H9 (cell line): ENCODE results near the gene MFAP3. TPM values are rescaled to one million over a fixed set of nuclear protein-coding genes. Genes with fewer than 3 reads are reported as not detected.

Source experiments
- DNase-seq: peaks from one replicate; pipeline ENCODE4 v3.0.0-alpha.2; 2017
- H2AFZ ChIP-seq: one replicate; pipeline ENCODE4 v1.6.1; 2013; ENCODE audit warnings: mild to moderate bottlenecking, low read length, control low read depth, moderate library complexity
- H2AK5ac ChIP-seq: 2 replicates; pipeline ENCODE4 v1.6.1; 2013; ENCODE audit warnings: low read length, control low read depth, mixed read lengths; ENCODE audit not compliant: insufficient read length
- H2BK120ac ChIP-seq: one replicate; pipeline ENCODE4 v1.6.1; 2013; ENCODE audit warnings: low read depth, mild to moderate bottlenecking, low read length, control low read depth, inconsistent platforms; ENCODE audit not compliant: poor library complexity, severe bottlenecking
- H2BK12ac ChIP-seq: 2 replicates; pipeline ENCODE4 v1.6.1; 2013; ENCODE audit warnings: low read length, control low read depth, mixed read lengths, low read depth; ENCODE audit not compliant: insufficient read length
- H2BK15ac ChIP-seq: 2 replicates; pipeline ENCODE4 v1.6.1; 2013; ENCODE audit warnings: low read depth, low read length, control low read depth
- H2BK20ac ChIP-seq: one replicate; pipeline ENCODE4 v1.6.1; 2013; ENCODE audit warnings: low read depth, mild to moderate bottlenecking, low read length, control low read depth, inconsistent platforms; ENCODE audit not compliant: poor library complexity, severe bottlenecking
- H2BK5ac ChIP-seq: 2 replicates; pipeline ENCODE4 v1.6.1; 2013; ENCODE audit warnings: low read length, control low read depth, mixed read lengths; ENCODE audit not compliant: insufficient read length
- H3K14ac ChIP-seq: 2 replicates; pipeline ENCODE4 v1.6.1; 2013; ENCODE audit warnings: low read length, control low read depth; ENCODE audit not compliant: insufficient read depth
- H3K18ac ChIP-seq: 2 replicates; pipeline ENCODE4 v1.6.1; 2013; ENCODE audit warnings: low read depth, mild to moderate bottlenecking, mixed read lengths, low read length, control low read depth; ENCODE audit not compliant: insufficient read length
- H3K23ac ChIP-seq: 2 replicates; pipeline ENCODE4 v1.6.1; 2013; ENCODE audit warnings: low read length, control low read depth, mixed read lengths, low read depth; ENCODE audit not compliant: insufficient read length
- H3K23me2 ChIP-seq: 2 replicates; pipeline ENCODE4 v1.6.1; 2013; ENCODE audit warnings: low read depth, mild to moderate bottlenecking, mixed read lengths, low read length, control low read depth; ENCODE audit not compliant: insufficient read length, poor library complexity, severe bottlenecking
- H3K27ac ChIP-seq: 2 replicates; pipeline ENCODE4 v1.5.1; 2013; ENCODE audit warnings: low read length, control low read depth, mixed read lengths, low read depth; ENCODE audit not compliant: insufficient read length
- H3K27me3 ChIP-seq: 2 replicates; pipeline ENCODE4 v1.6.1; 2013; ENCODE audit warnings: low read length, control low read depth, inconsistent platforms; ENCODE audit not compliant: insufficient read depth
- H3K4ac ChIP-seq: 2 replicates; pipeline ENCODE4 v1.6.1; 2013; ENCODE audit warnings: low read depth, mild to moderate bottlenecking, control low read depth, inconsistent platforms, low read length, moderate library complexity
- H3K4me1 ChIP-seq: 2 replicates; pipeline ENCODE4 v1.6.1; 2013; ENCODE audit warnings: low read length, control low read depth, inconsistent platforms; ENCODE audit not compliant: insufficient read depth
- H3K4me2 ChIP-seq: 2 replicates; pipeline ENCODE4 v1.6.1; 2013; ENCODE audit warnings: low read length, control low read depth, mixed read lengths; ENCODE audit not compliant: insufficient read length, insufficient read depth
- H3K56ac ChIP-seq: 2 replicates; pipeline ENCODE4 v1.6.1; 2013; ENCODE audit warnings: low read depth, mild to moderate bottlenecking, mixed read lengths, low read length, control low read depth; ENCODE audit not compliant: insufficient read length
- H3K79me1 ChIP-seq: 2 replicates; pipeline ENCODE4 v1.6.1; 2013; ENCODE audit warnings: low read depth, mild to moderate bottlenecking, moderate library complexity, low read length, control low read depth, inconsistent platforms; ENCODE audit not compliant: insufficient read depth, poor library complexity, severe bottlenecking
- H3K79me2 ChIP-seq: 2 replicates; pipeline ENCODE4 v1.6.1; 2013; ENCODE audit warnings: low read length, control low read depth, inconsistent platforms; ENCODE audit not compliant: insufficient read depth
- H3K9ac ChIP-seq: 2 replicates; pipeline ENCODE4 v1.6.1; 2013; ENCODE audit warnings: low read length, control low read depth, mixed read lengths; ENCODE audit not compliant: insufficient read length; ENCODE audit errors: extremely low read depth
- H3K9me3 ChIP-seq: one replicate; pipeline ENCODE4 v1.6.1; 2013; ENCODE audit warnings: low read depth, low read length, inconsistent platforms; ENCODE audit not compliant: control insufficient read depth
- H3T11ph ChIP-seq: one replicate; pipeline ENCODE4 v1.6.1; 2013; ENCODE audit warnings: mild to moderate bottlenecking, low read length, control low read depth, inconsistent platforms
- H4K20me1 ChIP-seq: one replicate; pipeline ENCODE4 v1.6.1; 2013; ENCODE audit not compliant: control insufficient read depth, insufficient read length, insufficient read depth
- H4K5ac ChIP-seq: 2 replicates; pipeline ENCODE4 v1.6.1; 2013; ENCODE audit warnings: low read depth, mild to moderate bottlenecking, mixed read lengths, low read length, control low read depth; ENCODE audit not compliant: insufficient read length
- H4K8ac ChIP-seq: replicated peaks from 2 replicates; pipeline ENCODE4 v1.6.1; 2013; ENCODE audit warnings: low read length, control low read depth, mixed read lengths, low read depth; ENCODE audit not compliant: insufficient read length
- H4K91ac ChIP-seq: 2 replicates; pipeline ENCODE4 v1.6.1; 2013; ENCODE audit warnings: low read depth, mild to moderate bottlenecking, moderate library complexity, mixed read lengths, low read length, control low read depth; ENCODE audit not compliant: insufficient read length
- H3K27ac Mint-ChIP-seq, 3 experiments: 2 replicates in 2 of 3; 3 replicates in 1 of 3; pipeline ENCODE4 v1.8.0; 2020 to 2021; ENCODE audit warnings: mixed read lengths in 3 of 3, mild to moderate bottlenecking in 1 of 3, moderate library complexity in 1 of 3
- H3K27me3 Mint-ChIP-seq: 2 replicates; pipeline ENCODE4 v1.8.0; 2021; ENCODE audit warnings: low read depth, mild to moderate bottlenecking, moderate library complexity, mixed read lengths
- H3K36me3 Mint-ChIP-seq, 3 experiments: 2 replicates in 2 of 3; 3 replicates in 1 of 3; pipeline ENCODE4 v1.8.0; 2020 to 2021; ENCODE audit warnings: low read depth in 3 of 3, mixed read lengths in 3 of 3; ENCODE audit not compliant: insufficient read depth in 1 of 3
- H3K4me1 Mint-ChIP-seq, 2 experiments: 2 replicates each; pipeline ENCODE4 v1.8.0; 2020; ENCODE audit warnings: mixed read lengths in 2 of 2
- H3K4me3 Mint-ChIP-seq, 2 experiments: 2 replicates in 1 of 2; 3 replicates in 1 of 2; pipeline ENCODE4 v1.8.0; 2020 to 2021; ENCODE audit warnings: mild to moderate bottlenecking in 2 of 2, mixed read lengths in 2 of 2, moderate library complexity in 1 of 2
- H3K9me3 Mint-ChIP-seq, 2 experiments: 2 replicates in 1 of 2; 3 replicates in 1 of 2; pipeline ENCODE4 v1.8.0; 2020; ENCODE audit warnings: mild to moderate bottlenecking in 2 of 2, mixed read lengths in 2 of 2, moderate library complexity in 1 of 2
- WGBS: extraction: QIAGEN DNeasy Blood & Tissue Kit; methylation state at CpG from one replicate; pipeline ENCODE4 v1.1.7; 2013; ENCODE audit warnings: missing lambda C conversion rate, low lambda C conversion rate, mixed read lengths; ENCODE audit not compliant: insufficient read length; ENCODE audit errors: extremely low coverage; 5-methylcytosine and 5-hydroxymethylcytosine counted together
- total RNA-seq: library from RNA; stranded (reverse); gene quantifications from 2 replicates; pipeline ENCODE4 v1.2.1, GENCODE V29; 2021
- TF ChIP-seq, protein P1 (sequence below): fragments of 200-600 bp; sonication (generic); conservative IDR thresholded peaks from 3 replicates; pipeline ENCODE4 v1.8.0; 2021; ENCODE audit warnings: antibody characterized with exemption, mild to moderate bottlenecking

The MFAP3 gene
- total RNA-seq, 1 experiment from 2014 or later, result 24.5 TPM

DNA sequence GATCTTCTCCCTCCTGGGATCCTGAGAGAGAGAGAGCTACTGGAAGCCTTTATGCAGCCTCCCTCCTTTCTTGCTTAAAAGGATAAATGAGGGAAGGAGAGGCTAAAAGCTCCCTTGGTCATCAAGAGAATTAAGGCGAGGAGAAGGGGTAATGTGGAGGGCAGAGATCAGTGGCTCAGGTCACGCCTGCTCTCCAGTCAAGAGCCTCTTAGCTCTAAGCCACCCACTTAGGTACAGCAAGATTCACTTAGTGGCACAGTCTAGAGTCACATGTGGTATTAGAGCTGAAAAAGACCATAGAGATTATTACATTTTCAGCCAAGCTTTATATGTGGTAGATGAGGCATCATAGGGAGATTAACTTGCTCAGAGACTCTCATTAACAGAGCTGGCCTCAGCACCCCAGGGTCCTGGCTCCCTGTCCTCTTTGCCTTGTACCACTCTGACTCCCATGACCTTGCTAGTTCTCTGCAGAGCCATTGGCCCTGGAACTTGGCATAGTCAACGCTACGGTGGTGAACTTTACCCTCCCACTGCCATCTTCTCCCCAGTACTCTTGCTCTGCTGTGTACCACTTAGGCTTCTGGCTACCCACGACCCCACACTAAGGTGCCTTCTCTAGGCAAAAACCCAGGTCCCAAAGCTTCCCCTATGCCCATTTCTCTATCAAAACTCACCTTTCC, 37.6 kb downstream of the MFAP3 start:
- Histone ChIP-seq H2BK5ac (no peak overlapping the region), H3K18ac (no peak overlapping the region), H3K9ac (no peak overlapping the region), H3T11ph (no peak overlapping the region), H2AFZ (no peak overlapping the region), H2BK120ac (no peak overlapping the region), H3K79me2 (no peaks in the 10 kb centered on the region), H2BK12ac (no peak overlapping the region), H2BK15ac (no peak overlapping the region), H3K79me1 (no peaks in the 10 kb centered on the region), H2BK20ac (no peak overlapping the region), H3K23ac (no peak overlapping the region), H3K56ac (no peak overlapping the region), H3K14ac (no peak overlapping the region; the same call in 1 of the 2 replicates), H3K4me2 (no peak overlapping the region), H3K4ac (no peak overlapping the region), H2AK5ac (no peak overlapping the region), H4K8ac (no peak overlapping the region), H3K27ac (no peak overlapping the region), H3K23me2 (no peaks in the 10 kb centered on the region), H3K27me3 (no peaks in the 10 kb centered on the region), H4K91ac (no peak overlapping the region), H3K4me1 (peaks cover 3% of the 10 kb centered on the region; the same call in 1 of the 2 replicates), H3K9me3 (no peaks in the 10 kb centered on the region), H4K5ac (no peak overlapping the region), H4K20me1 (no peaks in the 10 kb centered on the region)
- DNase-seq, result no peak
- no CpG with 5 or more reads among the region's 5 CpGs for WGBS
- H3K9me3 Mint-ChIP-seq, result peaks cover 2% of the 10 kb centered on the region in 2 experiments; a peak in 1 of 5 replicates
- H3K27ac Mint-ChIP-seq, result no peak overlapping the region; a peak in 1 of 7 replicates
- H3K36me3 Mint-ChIP-seq, result no peaks in the 10 kb centered on the region
- peaks cover 8% of the 10 kb centered on the region for H3K27me3 Mint-ChIP-seq
- no peak overlapping the region for H3K4me3 Mint-ChIP-seq
- TF ChIP-seq, protein P1, sequence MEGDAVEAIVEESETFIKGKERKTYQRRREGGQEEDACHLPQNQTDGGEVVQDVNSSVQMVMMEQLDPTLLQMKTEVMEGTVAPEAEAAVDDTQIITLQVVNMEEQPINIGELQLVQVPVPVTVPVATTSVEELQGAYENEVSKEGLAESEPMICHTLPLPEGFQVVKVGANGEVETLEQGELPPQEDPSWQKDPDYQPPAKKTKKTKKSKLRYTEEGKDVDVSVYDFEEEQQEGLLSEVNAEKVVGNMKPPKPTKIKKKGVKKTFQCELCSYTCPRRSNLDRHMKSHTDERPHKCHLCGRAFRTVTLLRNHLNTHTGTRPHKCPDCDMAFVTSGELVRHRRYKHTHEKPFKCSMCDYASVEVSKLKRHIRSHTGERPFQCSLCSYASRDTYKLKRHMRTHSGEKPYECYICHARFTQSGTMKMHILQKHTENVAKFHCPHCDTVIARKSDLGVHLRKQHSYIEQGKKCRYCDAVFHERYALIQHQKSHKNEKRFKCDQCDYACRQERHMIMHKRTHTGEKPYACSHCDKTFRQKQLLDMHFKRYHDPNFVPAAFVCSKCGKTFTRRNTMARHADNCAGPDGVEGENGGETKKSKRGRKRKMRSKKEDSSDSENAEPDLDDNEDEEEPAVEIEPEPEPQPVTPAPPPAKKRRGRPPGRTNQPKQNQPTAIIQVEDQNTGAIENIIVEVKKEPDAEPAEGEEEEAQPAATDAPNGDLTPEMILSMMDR, result no peak
- peaks cover 25% of the 10 kb centered on the region in 2 experiments for H3K4me1 Mint-ChIP-seq
